Measurements from ENCODE around the gene HGS. TPM values are rescaled to one million over a fixed set of nuclear protein-coding genes. Genes with fewer than 3 reads are reported as not detected.

The HGS gene
- total and polyA plus RNA-seq, 2 of the 8 experiments (the other 6 are each of a cell fraction or from before 2014, with no cell fraction given): 80.8 to 99.7 TPM

DNA sequence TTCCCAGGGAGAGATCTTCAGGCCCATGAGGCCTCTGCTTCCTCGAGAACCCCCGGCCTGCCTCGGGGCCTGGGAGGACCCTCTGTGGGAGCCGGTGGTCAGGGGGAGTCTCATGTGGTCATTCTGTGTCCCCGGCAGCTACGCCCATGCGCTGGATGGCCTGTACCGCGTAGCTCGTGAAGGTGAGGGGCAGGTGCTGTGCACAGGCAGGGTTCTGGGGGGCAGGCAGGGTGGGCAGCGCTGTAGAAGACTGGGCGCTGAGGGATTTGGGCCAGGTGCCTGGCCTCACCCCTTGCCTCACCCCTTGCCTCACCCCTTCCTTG is 32.8 kb downstream of the HGS start:
- FAIRE-seq (no peak), DNase-seq (ENCODE audit: low read depth in 1 of 2, low spot score in 2 of 2) (no peak)
- Histone ChIP-seq H3K4me2 (ENCODE audit: insufficient read depth in 1 of 2, low read depth in 2 of 2, low read length in 2 of 2) (no peak overlapping the region), H3K36me3 (ENCODE audit: control insufficient read depth in 2 of 4, insufficient read depth in 4 of 4, low read length in 3 of 4) (peaks cover 0 to 9% (median 0%) of the 10 kb centered on the region in 4 experiments; a peak in 3 of 8 replicates), H2BK120ac (replicated peaks; ENCODE audit: low read depth, low read length) (no peak overlapping the region), H2AFZ (ENCODE audit: low read length) (no peak overlapping the region), H3K4me1 (replicated peaks in 1 of 4; ENCODE audit: control insufficient read depth in 3 of 4, insufficient read depth in 4 of 4, low read length in 3 of 4) (peaks cover 0 to 15% (median 8%) of the 10 kb centered on the region in 4 experiments; a peak in 5 of 7 replicates), H3K27ac (ENCODE audit: low read depth, low read length) (no peak overlapping the region), H3K4me3 (ENCODE audit: extremely low read depth in 1 of 4, insufficient read depth in 2 of 4, low read depth in 3 of 4, low read length in 4 of 4) (no peak overlapping the region), H3K23me2 (ENCODE audit: low read depth, low read length) (peaks cover 8% of the 10 kb centered on the region; the same call in 1 of the 2 replicates), H3K9me3 (ENCODE audit: insufficient read depth in 2 of 2, low read depth in 1 of 2, low read length in 1 of 2) (no peaks in the 10 kb centered on the region), H3K18ac (ENCODE audit: extremely low read depth, low read length) (no peak overlapping the region), H3K79me1 (ENCODE audit: low read depth, low read length) (peaks cover 8% of the 10 kb centered on the region; the same call in 1 of the 2 replicates), H4K91ac (replicated peaks; ENCODE audit: insufficient read length, low read length) (no peak overlapping the region), H3K56ac (replicated peaks; ENCODE audit: insufficient read length, low read depth, low read length) (no peak overlapping the region), H3K4ac (replicated peaks; ENCODE audit: insufficient read length, low read depth, low read length) (no peak overlapping the region), H4K20me1 (replicated peaks in 1 of 2; ENCODE audit: control insufficient read depth in 1 of 2, insufficient read depth in 2 of 2, low read length in 2 of 2) (peaks cover 3 to 10% of the 10 kb centered on the region in 2 experiments), H3K14ac (ENCODE audit: insufficient read length) (no peak overlapping the region), H3K23ac (ENCODE audit: insufficient read length) (no peak overlapping the region), H2BK20ac (ENCODE audit: low read length) (no peak overlapping the region), H3K79me2 (ENCODE audit: control insufficient read depth in 1 of 2, insufficient read depth in 2 of 2, low read length in 2 of 2) (peaks cover 0 to 7% of the 10 kb centered on the region in 2 experiments; a peak in 1 of 4 replicates), H2BK15ac (ENCODE audit: low read length) (no peak overlapping the region), H2AK5ac (ENCODE audit: low read depth, low read length) (no peak overlapping the region), H3K27me3 (replicated peaks in 1 of 4; ENCODE audit: control insufficient read depth in 3 of 4, extremely low read depth in 1 of 4, insufficient read depth in 3 of 4, low read length in 3 of 4) (no peaks in the 10 kb centered on the region), H2BK12ac (ENCODE audit: low read depth, low read length) (no peak overlapping the region), H4K8ac (ENCODE audit: extremely low read depth, insufficient read depth, low read length) (no peak overlapping the region), H3K9ac (replicated peaks in 1 of 4; ENCODE audit: extremely low read depth in 1 of 4, low read depth in 3 of 4, low read length in 3 of 4) (no peak overlapping the region), H2BK5ac (ENCODE audit: low read depth, low read length) (no peak overlapping the region), H4K5ac (ENCODE audit: insufficient read length, low read depth, low read length) (no peak overlapping the region)
- ChIA-PET CTCF (ENCODE audit: partially characterized antibody) (interaction anchor here (1.6 to 2.5 kb wide), 2 partner anchors 9 to 106 kb away, joined by 4 to 13 read pairs; no protein-coding TSS in a partner anchor), POLR2A (ENCODE audit: partially characterized antibody) (interaction anchor here (1.1 to 25.9 kb wide), 3 partner anchors 8 to 214 kb away, joined by 3 to 436 read pairs (median 348); partner anchors contain the start of genes ARL16, HGS, MRPL12 and SLC25A10)
- 94% methylated on average over 8 of the region's 12 CpGs; no CpG with 5 or more reads in 1 of the 2 experiments for WGBS, 2 experiments (ENCODE audit: extremely low coverage in 1 of 2, insufficient coverage in 1 of 2, insufficient read length in 1 of 2, insufficient replicate concordance in 2 of 2, low coverage in 1 of 2, low lambda C conversion rate in 2 of 2, missing lambda C conversion rate in 1 of 2)
- TF ChIP-seq CBX5 (IDR thresholded peaks at IDR 0.05; ENCODE audit: low read depth, low read length) (no peak), RAD21 (IDR thresholded peaks at IDR 0.05 in 1 of 2, conservative IDR thresholded peaks at IDR 0.05 in 1 of 2; ENCODE audit: low read depth in 2 of 2, low read length in 2 of 2) (no peak)

Data from H1 (cell line).